Fibroblast of mammary gland (primary cell): ENCODE measurements around the gene SYT17.
A peak's percentile ranks its signal among the peaks of the same experiment; 100 is the strongest.

ENCODE experiments used
- DNase-seq: peaks from one replicate; pipeline ENCODE4 v3.0.0-alpha.2; 2010; ENCODE audit warnings: low read depth
- H3K4me3 ChIP-seq: 2 replicates; pipeline ENCODE4 v1.5.1; 2011; ENCODE audit warnings: low read depth, mild to moderate bottlenecking, low read length, moderate library complexity; ENCODE audit not compliant: control insufficient read depth
- TF ChIP-seq, protein P1 (sequence below): conservative IDR thresholded peaks from 2 replicates; pipeline ENCODE4 v1.5.1; 2011; ENCODE audit warnings: low read depth, low read length, inconsistent platforms; ENCODE audit not compliant: control insufficient read depth, insufficient read depth

Gene SYT17

GRCh38 chr16:19179546-19180490 is 11.8 kb downstream of the SYT17 start:
- peak; percentile 51 for DNase-seq
- TF ChIP-seq, protein P1, sequence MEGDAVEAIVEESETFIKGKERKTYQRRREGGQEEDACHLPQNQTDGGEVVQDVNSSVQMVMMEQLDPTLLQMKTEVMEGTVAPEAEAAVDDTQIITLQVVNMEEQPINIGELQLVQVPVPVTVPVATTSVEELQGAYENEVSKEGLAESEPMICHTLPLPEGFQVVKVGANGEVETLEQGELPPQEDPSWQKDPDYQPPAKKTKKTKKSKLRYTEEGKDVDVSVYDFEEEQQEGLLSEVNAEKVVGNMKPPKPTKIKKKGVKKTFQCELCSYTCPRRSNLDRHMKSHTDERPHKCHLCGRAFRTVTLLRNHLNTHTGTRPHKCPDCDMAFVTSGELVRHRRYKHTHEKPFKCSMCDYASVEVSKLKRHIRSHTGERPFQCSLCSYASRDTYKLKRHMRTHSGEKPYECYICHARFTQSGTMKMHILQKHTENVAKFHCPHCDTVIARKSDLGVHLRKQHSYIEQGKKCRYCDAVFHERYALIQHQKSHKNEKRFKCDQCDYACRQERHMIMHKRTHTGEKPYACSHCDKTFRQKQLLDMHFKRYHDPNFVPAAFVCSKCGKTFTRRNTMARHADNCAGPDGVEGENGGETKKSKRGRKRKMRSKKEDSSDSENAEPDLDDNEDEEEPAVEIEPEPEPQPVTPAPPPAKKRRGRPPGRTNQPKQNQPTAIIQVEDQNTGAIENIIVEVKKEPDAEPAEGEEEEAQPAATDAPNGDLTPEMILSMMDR: peak; percentile 67
- H3K4me3 ChIP-seq: no peak overlapping the region

GRCh38 chr16:19180741-19181140 is 12.7 kb downstream of the SYT17 start:
- H3K4me3 ChIP-seq: no peak overlapping the region
- TF ChIP-seq, protein P1: no peak
- DNase-seq: no peak

GRCh38 chr16:19182481-19182880 is 14.4 kb downstream of the SYT17 start:
- no peak overlapping the region for H3K4me3 ChIP-seq
- no peak for DNase-seq
- TF ChIP-seq, protein P1: no peak

DNA sequence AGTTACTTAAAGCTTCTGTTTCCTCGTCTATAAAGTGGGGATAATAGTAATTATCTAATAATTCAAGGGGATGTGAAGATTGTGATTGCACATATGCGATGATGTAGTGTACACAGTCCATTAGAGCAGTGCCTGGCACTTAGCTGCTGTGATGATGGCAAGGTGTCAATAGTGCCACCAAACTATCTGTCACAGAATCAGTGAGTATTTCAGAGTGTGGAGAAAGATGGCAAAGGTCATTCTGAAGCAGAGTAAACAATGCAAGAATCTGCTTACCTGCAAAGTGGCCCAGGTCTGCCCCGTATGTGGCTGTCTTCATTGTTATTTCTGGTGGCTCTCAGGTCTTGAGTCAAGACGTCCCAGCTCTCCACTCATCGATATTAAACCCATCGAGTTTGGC is 15.1 kb downstream of the SYT17 start:
- H3K4me3 ChIP-seq: no peak overlapping the region
- DNase-seq: no peak
- TF ChIP-seq, protein P1: no peak

DNA sequence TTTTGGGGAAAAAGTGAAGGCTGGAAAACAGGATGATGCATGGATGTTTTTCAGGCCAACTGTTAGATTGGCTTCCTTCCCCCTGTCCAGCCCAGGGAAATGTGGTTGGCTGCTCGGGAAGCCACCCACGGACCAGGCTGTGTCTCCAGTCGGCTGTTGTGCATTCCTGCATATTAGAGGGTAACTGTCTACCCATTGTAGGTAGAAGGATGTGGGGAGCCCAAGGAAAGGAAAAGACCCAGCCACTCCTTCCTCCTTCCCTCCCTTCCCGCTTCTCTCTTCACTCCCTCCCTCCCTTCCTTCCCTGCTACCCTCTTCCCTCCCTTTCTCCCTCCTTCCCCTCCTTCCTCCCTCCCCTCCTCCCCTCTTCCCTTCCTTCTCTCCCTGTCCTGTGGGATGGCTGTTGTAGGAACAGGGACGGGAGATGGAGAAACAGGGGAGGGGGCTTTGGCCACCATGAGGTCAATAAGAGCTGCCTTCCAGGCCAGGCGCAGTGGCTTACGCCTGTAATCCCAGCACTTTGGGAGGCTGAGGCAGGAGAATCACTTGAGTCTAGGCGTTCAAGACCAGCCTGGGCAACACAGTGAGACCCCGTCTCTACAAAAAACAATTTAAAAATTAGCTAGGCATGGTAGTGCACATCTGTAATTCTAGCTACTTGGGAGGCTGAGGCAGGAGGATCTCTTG is 16.9 kb downstream of the SYT17 start:
- H3K4me3 ChIP-seq: no peak overlapping the region
- TF ChIP-seq, protein P1: no peak
- DNase-seq: peak; percentile 51

DNA sequence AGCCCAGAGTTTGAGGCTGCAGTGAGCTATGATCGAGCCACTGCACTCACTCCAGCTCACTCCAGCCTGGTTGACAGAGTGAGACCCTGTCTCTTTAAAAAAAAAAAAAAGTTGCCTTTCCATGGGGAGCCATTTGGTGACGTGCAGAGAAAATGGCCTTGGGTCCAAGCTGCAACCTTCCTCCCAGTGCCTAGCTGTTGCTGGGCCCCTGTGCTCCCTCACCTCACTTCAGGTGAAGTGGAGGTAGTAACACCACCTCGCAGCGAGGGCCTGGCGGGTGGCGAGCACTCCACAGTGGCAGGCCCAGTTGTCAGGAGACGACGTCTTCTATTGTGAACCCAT is 17.4 kb downstream of the SYT17 start:
- TF ChIP-seq, protein P1: no peak
- no peak overlapping the region for H3K4me3 ChIP-seq
- DNase-seq: no peak
